Activated B cell treated with CpG ODN at 0.5 μM for 24 hours (primary cell): ENCODE data around the gene CDRT4. TPM values are rescaled to one million over a fixed set of nuclear protein-coding genes. Genes with fewer than 3 reads are reported as not detected.

Experiments used
- ATAC-seq: fragments of 200-7000 bp; cut with Tn5 transposase; one replicate; pipeline ENCODE4 v1.10.0; 2021; ENCODE audit warnings: low read depth, mild to moderate bottlenecking, moderate library complexity
- CTCF ChIA-PET: fragments of 350-600 bp; sonication (Branson Sonifier 250); formaldehyde crosslinking; loops from one replicate; lab custom pipeline; 2021; ENCODE audit warnings: antibody characterized with exemption; lab: Charles Lee
- POLR2A ChIA-PET: fragments of 350-600 bp; sonication (Branson Sonifier 250); formaldehyde crosslinking; loops from one replicate; lab custom pipeline; 2021; ENCODE audit warnings: antibody characterized with exemption; lab: Charles Lee
- DNase-seq: peaks from one replicate; pipeline ENCODE4 v3.0.0; 2022
- H3K27ac Mint-ChIP-seq: one replicate; pipeline ENCODE4 v1.8.0; 2020; ENCODE audit warnings: mixed read lengths
- H3K27me3 Mint-ChIP-seq: one replicate; pipeline ENCODE4 v1.8.0; 2021; ENCODE audit warnings: mixed read lengths
- H3K36me3 Mint-ChIP-seq: one replicate; pipeline ENCODE4 v1.8.0; 2021; ENCODE audit warnings: low read depth, mixed read lengths
- H3K4me1 Mint-ChIP-seq: one replicate; pipeline ENCODE4 v1.8.0; 2021; ENCODE audit warnings: mixed read lengths
- H3K4me3 Mint-ChIP-seq: one replicate; pipeline ENCODE4 v1.8.0; 2020; ENCODE audit warnings: mild to moderate bottlenecking, mixed read lengths
- H3K9me3 Mint-ChIP-seq: one replicate; pipeline ENCODE4 v1.8.0; 2020; ENCODE audit warnings: mixed read lengths
- CTCF ChIP-seq: fragments of 200-600 bp; IDR thresholded peaks from one replicate; pipeline ENCODE4 v1.8.0; 2022; ENCODE audit warnings: antibody characterized with exemption, mild to moderate bottlenecking
- intact Hi-C: fragments of 100-400 bp; cut with micrococcal nuclease; formaldehyde crosslinking; loops from one replicate; pipeline ENCODE4 v1.15.1; 2024
- total RNA-seq: library from RNA; stranded (reverse); gene quantifications from 2 replicates; pipeline ENCODE4 v1.2.3, GENCODE V29; 2022

CDRT4 gene
- 3.6 and 5.3 TPM in 2 replicates for total RNA-seq

DNA sequence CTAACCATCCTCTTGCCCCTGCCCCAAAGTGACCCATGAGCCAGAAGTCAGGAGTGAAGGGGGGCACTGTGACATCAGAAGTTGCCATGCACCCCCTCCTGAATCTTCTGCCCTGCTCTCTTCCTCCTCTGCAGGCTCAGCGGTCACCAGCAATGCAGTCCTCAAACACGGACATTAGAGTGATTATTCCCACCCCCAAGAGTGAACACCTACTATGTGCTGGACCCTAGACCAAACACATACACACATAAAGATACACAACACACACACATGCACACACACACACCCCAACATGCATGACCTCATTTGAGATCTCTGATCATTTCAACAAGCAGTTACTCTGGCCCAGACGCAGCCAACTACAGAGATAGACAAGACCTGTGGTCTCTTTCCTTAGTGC, at the start of gene CDRT4:
Gene CDRT4, minus strand, starts transcription at position 30 of the 400 bp plus-strand sequence. CDS start 27,383 bp downstream, outside the sequence.
- H3K36me3 Mint-ChIP-seq = no peaks in the 10 kb centered on the region
- no peak for ATAC-seq
- no peak within 1 kb of the TSS for H3K4me3 Mint-ChIP-seq
- no peak for DNase-seq
- H3K27ac Mint-ChIP-seq = no peak within 1 kb of the TSS
- H3K9me3 Mint-ChIP-seq = no peaks in the 10 kb centered on the region
- no peak for TF ChIP-seq CTCF
- H3K4me1 Mint-ChIP-seq = no peaks in the 10 kb centered on the region
- no peaks in the 10 kb centered on the region for H3K27me3 Mint-ChIP-seq
- ChIA-PET CTCF (no interaction called here), POLR2A (no interaction called here)
- intact Hi-C loops = no loop called here

GRCh38 chr17:15516150-15516549, 48.7 kb upstream of the CDRT4 start:
- ATAC-seq = no peak
- ChIA-PET CTCF (no interaction called here), POLR2A (no interaction called here)
- Mint-ChIP-seq H3K4me1 (peaks cover 1% of the 10 kb centered on the region), H3K27ac (no peak overlapping the region), H3K27me3 (no peaks in the 10 kb centered on the region), H3K4me3 (no peak overlapping the region), H3K36me3 (peaks cover 23% of the 10 kb centered on the region), H3K9me3 (no peaks in the 10 kb centered on the region)
- TF ChIP-seq CTCF = no peak
- no peak for DNase-seq
- intact Hi-C loops = no loop called here

GRCh38 chr17:15514469-15514868, 47.0 kb upstream of the CDRT4 start:
- TF ChIP-seq CTCF = no peak
- no peaks in the 10 kb centered on the region for H3K9me3 Mint-ChIP-seq
- H3K27ac Mint-ChIP-seq = no peak overlapping the region
- peaks cover 28% of the 10 kb centered on the region for H3K36me3 Mint-ChIP-seq
- no peak for DNase-seq
- H3K27me3 Mint-ChIP-seq = no peaks in the 10 kb centered on the region
- ATAC-seq = no peak
- POLR2A ChIA-PET = no interaction called here
- intact Hi-C loops = no loop called here
- H3K4me3 Mint-ChIP-seq = no peak overlapping the region
- CTCF ChIA-PET = no interaction called here
- H3K4me1 Mint-ChIP-seq = peaks cover 3% of the 10 kb centered on the region

GRCh38 chr17:15513856-15514459, 46.5 kb upstream of the CDRT4 start:
- CTCF ChIA-PET = no interaction called here
- H3K27me3 Mint-ChIP-seq = no peaks in the 10 kb centered on the region
- no peak overlapping the region for H3K27ac Mint-ChIP-seq
- POLR2A ChIA-PET = no interaction called here
- H3K4me1 Mint-ChIP-seq = peaks cover 3% of the 10 kb centered on the region
- ATAC-seq = no peak
- DNase-seq = no peak
- intact Hi-C loops = no loop called here
- H3K4me3 Mint-ChIP-seq = no peak overlapping the region
- peaks cover 28% of the 10 kb centered on the region for H3K36me3 Mint-ChIP-seq
- no peak for TF ChIP-seq CTCF
- H3K9me3 Mint-ChIP-seq = no peaks in the 10 kb centered on the region

DNA sequence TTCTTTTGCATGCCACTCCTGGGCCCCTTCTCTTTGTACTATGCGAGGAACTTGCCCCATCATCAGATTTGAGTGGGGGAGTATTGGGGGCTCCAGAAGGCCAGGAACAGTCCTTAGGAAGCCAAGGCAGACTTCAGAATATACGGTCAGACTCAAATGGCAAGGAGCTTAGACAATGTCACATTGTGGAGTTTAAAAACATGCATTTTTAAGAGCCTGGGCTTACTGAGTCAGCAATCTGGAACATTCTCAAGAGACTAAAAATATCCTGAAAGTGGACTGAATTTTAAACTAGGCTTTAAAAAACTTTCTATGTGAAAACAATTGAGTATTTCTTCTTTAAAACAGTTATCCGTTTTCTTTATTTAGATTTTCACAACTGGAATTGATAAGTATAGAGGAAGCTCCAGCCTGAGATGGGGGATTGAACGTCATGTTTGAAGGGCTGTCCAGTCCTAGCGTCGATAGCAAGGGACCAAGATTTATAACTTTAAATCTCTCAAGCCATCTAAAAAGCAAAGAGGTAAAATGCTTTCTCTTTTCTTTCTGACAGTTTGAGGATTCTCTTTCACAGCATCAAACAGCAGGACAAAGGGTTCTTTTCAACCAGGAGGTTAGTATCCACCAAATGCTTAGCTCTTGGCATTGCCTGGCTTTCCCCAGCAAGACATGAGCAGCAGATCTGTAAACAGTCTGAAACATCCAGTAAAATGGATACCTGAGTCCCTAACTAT, 45.8 kb upstream of the CDRT4 start:
- CTCF ChIA-PET = no interaction called here
- H3K36me3 Mint-ChIP-seq = peaks cover 28% of the 10 kb centered on the region
- ATAC-seq = no peak
- POLR2A ChIA-PET = no interaction called here
- no peak overlapping the region for H3K4me3 Mint-ChIP-seq
- intact Hi-C loops = no loop called here
- no peaks in the 10 kb centered on the region for H3K27me3 Mint-ChIP-seq
- no peaks in the 10 kb centered on the region for H3K9me3 Mint-ChIP-seq
- H3K27ac Mint-ChIP-seq = no peak overlapping the region
- peaks cover 3% of the 10 kb centered on the region for H3K4me1 Mint-ChIP-seq
- no peak for DNase-seq
- TF ChIP-seq CTCF = no peak
